Mesodermal cell (in vitro differentiated cells): Measurements from ENCODE around the gene TOX3.

Experiments
- H3K27ac ChIP-seq: 2 replicates; pipeline ENCODE4 v1.7.0; 2013; ENCODE audit warnings: mild to moderate bottlenecking, low read depth, low read length, moderate library complexity; ENCODE audit not compliant: severe bottlenecking
- H3K36me3 ChIP-seq: 2 replicates; pipeline ENCODE4 v1.7.1; 2013; ENCODE audit warnings: mild to moderate bottlenecking, low read length, moderate library complexity; ENCODE audit not compliant: control insufficient read depth, insufficient read depth
- H3K4me1 ChIP-seq: one replicate; pipeline ENCODE4 v1.7.1; 2013; ENCODE audit warnings: mild to moderate bottlenecking, low read length; ENCODE audit not compliant: insufficient read depth, control insufficient read depth, poor library complexity, severe bottlenecking
- H3K4me3 ChIP-seq: 2 replicates; pipeline ENCODE4 v1.7.0; 2013; ENCODE audit warnings: low read length, control low read depth, mild to moderate bottlenecking; ENCODE audit not compliant: insufficient read depth, poor library complexity, severe bottlenecking; ENCODE audit errors: extremely low read depth
- H3K9me3 ChIP-seq: 2 replicates; pipeline ENCODE4 v1.7.1; 2013; ENCODE audit warnings: mild to moderate bottlenecking, low read length, moderate library complexity; ENCODE audit not compliant: control insufficient read depth
- WGBS, 2 experiments: methylation state at CpG; one replicate each; pipeline ENCODE4 v1.1.5; 2013; ENCODE audit warnings: missing lambda C conversion rate in 2 of 2; ENCODE audit not compliant: insufficient coverage in 2 of 2; 5-methylcytosine and 5-hydroxymethylcytosine counted together

The TOX3 gene

GRCh38 chr16:52578007-52578828 is 31.3 kb upstream of the TOX3 start:
- no peaks in the 10 kb centered on the region for H3K4me1 ChIP-seq
- H3K27ac ChIP-seq = no peak overlapping the region
- H3K4me3 ChIP-seq = no peak overlapping the region
- WGBS, 2 experiments = 92 to 96% methylated on average over 5 to 6 of the region's 11 CpGs
- H3K9me3 ChIP-seq = no peaks in the 10 kb centered on the region
- H3K36me3 ChIP-seq = no peaks in the 10 kb centered on the region

GRCh38 chr16:52577130-52577706 is 30.3 kb upstream of the TOX3 start:
- Histone ChIP-seq H3K36me3 (no peaks in the 10 kb centered on the region), H3K4me1 (no peaks in the 10 kb centered on the region), H3K27ac (no peak overlapping the region), H3K4me3 (no peak overlapping the region), H3K9me3 (no peaks in the 10 kb centered on the region)
- whole genome bisulfite sequencing, 2 experiments = 91 to 93% methylated on average over 8 to 9 of the region's 9 CpGs

- 95 to 96% methylated on average over 6 to 7 of the region's 7 CpGs for WGBS, 2 experiments
- Histone ChIP-seq H3K9me3 (no peaks in the 10 kb centered on the region), H3K4me1 (no peaks in the 10 kb centered on the region), H3K27ac (no peak overlapping the region), H3K36me3 (no peaks in the 10 kb centered on the region), H3K4me3 (no peak overlapping the region)
Measured at GRCh38 chr16:52573365-52574299, 26.7 kb upstream of the TOX3 start.

- Histone ChIP-seq H3K4me3 (no peak overlapping the region), H3K36me3 (no peaks in the 10 kb centered on the region), H3K4me1 (no peaks in the 10 kb centered on the region), H3K9me3 (no peaks in the 10 kb centered on the region), H3K27ac (no peak overlapping the region)
- WGBS, 2 experiments = 40 to 93% methylated on average over 1 of the region's 1 CpG
Measured at GRCh38 chr16:52572656-52573055, 25.7 kb upstream of the TOX3 start.

DNA sequence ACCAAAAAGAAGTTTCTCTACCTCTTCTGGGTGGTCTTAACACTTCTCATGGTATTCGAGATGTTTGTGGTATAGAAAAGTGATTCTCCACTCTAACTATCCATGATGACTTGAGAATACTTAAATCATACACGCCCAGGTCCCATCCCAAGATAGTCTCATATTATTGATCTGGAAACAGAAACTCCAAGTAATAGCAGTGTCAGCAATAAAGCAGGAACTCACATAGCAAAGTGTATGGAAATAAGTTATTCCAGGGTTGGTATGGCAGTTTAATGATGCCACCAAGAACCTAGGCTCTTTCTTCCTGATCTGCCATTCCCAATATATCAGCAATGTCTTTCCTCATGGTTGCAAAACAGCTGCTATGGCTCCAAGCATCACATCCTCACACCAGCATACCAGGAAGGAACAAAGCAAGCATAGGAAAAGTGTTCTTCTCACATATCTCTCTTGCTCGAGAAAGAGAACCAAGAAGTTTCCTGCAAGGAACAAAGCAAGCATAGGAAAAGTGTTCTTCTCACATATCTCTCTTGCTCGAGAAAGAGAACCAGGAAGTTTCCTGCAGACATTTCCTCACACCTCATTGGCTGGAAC is 23.6 kb upstream of the TOX3 start:
- Histone ChIP-seq H3K4me1 (no peaks in the 10 kb centered on the region), H3K36me3 (no peaks in the 10 kb centered on the region), H3K27ac (no peak overlapping the region), H3K4me3 (no peak overlapping the region), H3K9me3 (no peaks in the 10 kb centered on the region)
- WGBS, 2 experiments = 89 to 93% methylated on average over 2 of the region's 4 CpGs

GRCh38 chr16:52569701-52570100 is 22.8 kb upstream of the TOX3 start:
- Histone ChIP-seq H3K27ac (no peak overlapping the region), H3K9me3 (no peaks in the 10 kb centered on the region), H3K4me3 (no peak overlapping the region), H3K4me1 (no peaks in the 10 kb centered on the region), H3K36me3 (no peaks in the 10 kb centered on the region)
- WGBS, 2 experiments = 71 to 82% methylated on average over 2 of the region's 2 CpGs

GRCh38 chr16:52568983-52569690 is 22.2 kb upstream of the TOX3 start:
- WGBS, 2 experiments = no CpG with 5 or more reads among the region's 3 CpGs
- Histone ChIP-seq H3K9me3 (no peaks in the 10 kb centered on the region), H3K4me1 (no peaks in the 10 kb centered on the region), H3K4me3 (no peak overlapping the region), H3K36me3 (no peaks in the 10 kb centered on the region), H3K27ac (no peak overlapping the region)

GRCh38 chr16:52568495-52568894 is 21.6 kb upstream of the TOX3 start:
- Histone ChIP-seq H3K27ac (no peak overlapping the region), H3K36me3 (no peaks in the 10 kb centered on the region), H3K4me1 (no peaks in the 10 kb centered on the region), H3K4me3 (no peak overlapping the region), H3K9me3 (no peaks in the 10 kb centered on the region)
- WGBS, 2 experiments = 80% methylated on average over 1 of the region's 1 CpG; no CpG with 5 or more reads in 1 of the 2 experiments

DNA sequence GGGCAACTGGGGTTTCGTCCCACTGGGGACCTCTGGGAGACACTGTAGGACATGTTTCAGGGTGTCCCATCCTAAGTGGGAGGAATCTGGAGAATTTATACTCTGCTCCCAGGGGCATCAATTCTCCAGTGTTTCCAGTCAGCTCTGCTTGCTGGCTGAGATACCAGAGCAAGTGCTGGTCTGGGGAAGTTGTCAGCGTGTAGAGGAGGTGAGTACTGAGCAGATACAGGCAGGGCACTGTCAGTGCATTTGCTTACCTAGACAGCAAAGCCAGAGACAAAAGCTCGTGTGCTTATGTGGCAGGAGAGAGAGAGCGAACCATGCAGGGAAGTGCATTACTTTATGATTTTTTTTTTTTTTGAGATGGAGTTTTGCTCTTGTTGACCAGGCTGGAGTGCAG is 20.2 kb upstream of the TOX3 start:
- no peaks in the 10 kb centered on the region for H3K9me3 ChIP-seq
- WGBS, 2 experiments = 79 to 83% methylated on average over 3 to 4 of the region's 4 CpGs
- no peak overlapping the region for H3K27ac ChIP-seq

More for the DNA sequence above, 20.2 kb upstream of the TOX3 start:
- Histone ChIP-seq H3K36me3 (no peaks in the 10 kb centered on the region), H3K4me3 (no peak overlapping the region), H3K4me1 (no peaks in the 10 kb centered on the region)
